HepG2 (cell line): ENCODE results near the gene HSPA5. TPM values are rescaled to one million over a fixed set of nuclear protein-coding genes. Genes with fewer than 3 reads are reported as not detected.
A peak's percentile ranks its signal among the peaks of the same experiment; 100 is the strongest.

Source experiments
- BHLHE40 ChIP-seq: IDR thresholded peaks from 2 replicates; pipeline ENCODE4 v1.6.1; 2011; ENCODE audit warnings: low read length, improper control_type of control experiment
- BRCA1 ChIP-seq: sonication (generic); formaldehyde crosslinking; IDR thresholded peaks from 2 replicates; pipeline ENCODE4 v1.4.0; 2020; ENCODE audit warnings: missing genetic modification reagents
- GABPB1 ChIP-seq: IDR thresholded peaks from 2 replicates; pipeline ENCODE4 v1.6.1; 2016; ENCODE audit warnings: mild to moderate bottlenecking, missing genetic modification reagents, moderate library complexity, missing compliant biosample characterization
- LCORL ChIP-seq, 2 experiments: fragments of 450-650 bp in 1 of 2; sonication (generic) in 1 of 2; formaldehyde crosslinking in 1 of 2; IDR thresholded peaks; 2 replicates each; pipeline versions ENCODE4 v1.5.0 to v1.6.1; 2017 to 2020; ENCODE audit warnings: antibody characterized with exemption in 1 of 2, missing genetic modification reagents in 1 of 2
- RARA ChIP-seq: IDR thresholded peaks from 2 replicates; pipeline ENCODE4 v1.6.1; 2016; ENCODE audit warnings: missing genetic modification reagents, missing compliant biosample characterization
- REXO4 ChIP-seq: sonication (generic); formaldehyde crosslinking; IDR thresholded peaks from 2 replicates; pipeline ENCODE4 v1.8.0; 2022; ENCODE audit warnings: missing genetic modification reagents, mild to moderate bottlenecking, borderline replicate concordance
- ZNF143 ChIP-seq: sonication (generic); formaldehyde crosslinking; IDR thresholded peaks from 2 replicates; pipeline ENCODE4 v1.4.0; 2020; ENCODE audit warnings: missing genetic modification reagents
- ZNF230 ChIP-seq: sonication (generic); formaldehyde crosslinking; IDR thresholded peaks from 2 replicates; pipeline ENCODE4 v1.4.0; 2020; ENCODE audit warnings: mild to moderate bottlenecking, missing genetic modification reagents
- ZNF30 ChIP-seq: sonication (generic); formaldehyde crosslinking; IDR thresholded peaks from 2 replicates; pipeline ENCODE4 v1.5.0; 2020; ENCODE audit warnings: mild to moderate bottlenecking, missing genetic modification reagents
- polyA plus RNA-seq, 8 experiments: library from polyadenylated mRNA; depleted of rRNA in 3 of 8; stranded (reverse) in 7 of 8; unstranded in 1 of 8; fragments of >200 nt; fragmentation: Illumina TruSeq in 4 of 8; extraction: Trizol in 4 of 8; gene quantifications; 2 replicates each; pipeline versions ENCODE4 v1.2.1 to v1.2.3, GENCODE V29; 2011 to 2016; ENCODE audit warnings: low read depth in 4 of 8, missing spikeins in 1 of 8, mixed read lengths in 1 of 8; ENCODE audit not compliant: insufficient read depth in 1 of 8
- total RNA-seq, 5 experiments: library from RNA; depleted of rRNA; stranded (reverse); fragments of >200 nt; fragmentation: Illumina TruSeq; extraction: Trizol; gene quantifications; 2 replicates each; pipeline ENCODE4 v1.2.3, GENCODE V29; 2016; ENCODE audit warnings: low read depth in 1 of 5
- TF ChIP-seq, protein P1 (sequence below), 2 experiments: IDR thresholded peaks; 2 replicates each; pipeline ENCODE4 v1.6.1; 2011 to 2012; ENCODE audit warnings: low read length in 2 of 2, borderline replicate concordance in 1 of 2, low read depth in 1 of 2, mild to moderate bottlenecking in 1 of 2, moderate library complexity in 1 of 2
- TF ChIP-seq, protein P2 (sequence below): sonication (generic); formaldehyde crosslinking; IDR thresholded peaks from 2 replicates; pipeline ENCODE4 v1.4.0; 2020; ENCODE audit warnings: missing genetic modification reagents, mild to moderate bottlenecking, borderline replicate concordance
- TF ChIP-seq, protein P3 (sequence below): sonication (generic); formaldehyde crosslinking; conservative IDR thresholded peaks from 2 replicates; pipeline ENCODE4 v1.8.1; 2023; ENCODE audit warnings: missing genetic modification reagents

Gene HSPA5
- total and polyA plus RNA-seq, 2 of the 13 experiments (the other 11 are each of a cell fraction or from before 2014, with no cell fraction given) = 201 to 206 TPM

DNA sequence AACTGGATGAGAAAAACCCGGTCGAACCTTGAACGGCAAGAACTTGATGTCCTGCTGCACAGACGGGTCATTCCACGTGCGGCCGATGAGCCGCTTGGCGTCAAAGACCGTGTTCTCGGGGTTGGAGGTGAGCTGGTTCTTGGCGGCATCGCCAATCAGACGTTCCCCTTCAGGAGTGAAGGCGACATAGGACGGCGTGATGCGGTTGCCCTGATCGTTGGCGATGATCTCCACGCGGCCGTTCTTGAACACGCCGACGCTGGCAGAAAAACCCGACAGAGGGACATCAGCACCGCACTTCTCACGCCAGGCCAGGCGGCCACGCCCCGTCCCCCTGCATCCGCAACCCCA is 519 bp downstream of the HSPA5 start (continued):
- 0 out of 2 replicates have a peak, but pooled peaks have one; percentile 38 for TF ChIP-seq BRCA1
- TF ChIP-seq REXO4 (CRISPR knock-in tag) = no peak
- TF ChIP-seq LCORL (IDR thresholded peaks at IDR 0.05) = no peak
- 0 out of 2 replicates have a peak, but pooled peaks have one; percentile 61 for TF ChIP-seq LCORL (CRISPR knock-in tag; IDR thresholded peaks at IDR 0.05)
- TF ChIP-seq, protein P1, sequence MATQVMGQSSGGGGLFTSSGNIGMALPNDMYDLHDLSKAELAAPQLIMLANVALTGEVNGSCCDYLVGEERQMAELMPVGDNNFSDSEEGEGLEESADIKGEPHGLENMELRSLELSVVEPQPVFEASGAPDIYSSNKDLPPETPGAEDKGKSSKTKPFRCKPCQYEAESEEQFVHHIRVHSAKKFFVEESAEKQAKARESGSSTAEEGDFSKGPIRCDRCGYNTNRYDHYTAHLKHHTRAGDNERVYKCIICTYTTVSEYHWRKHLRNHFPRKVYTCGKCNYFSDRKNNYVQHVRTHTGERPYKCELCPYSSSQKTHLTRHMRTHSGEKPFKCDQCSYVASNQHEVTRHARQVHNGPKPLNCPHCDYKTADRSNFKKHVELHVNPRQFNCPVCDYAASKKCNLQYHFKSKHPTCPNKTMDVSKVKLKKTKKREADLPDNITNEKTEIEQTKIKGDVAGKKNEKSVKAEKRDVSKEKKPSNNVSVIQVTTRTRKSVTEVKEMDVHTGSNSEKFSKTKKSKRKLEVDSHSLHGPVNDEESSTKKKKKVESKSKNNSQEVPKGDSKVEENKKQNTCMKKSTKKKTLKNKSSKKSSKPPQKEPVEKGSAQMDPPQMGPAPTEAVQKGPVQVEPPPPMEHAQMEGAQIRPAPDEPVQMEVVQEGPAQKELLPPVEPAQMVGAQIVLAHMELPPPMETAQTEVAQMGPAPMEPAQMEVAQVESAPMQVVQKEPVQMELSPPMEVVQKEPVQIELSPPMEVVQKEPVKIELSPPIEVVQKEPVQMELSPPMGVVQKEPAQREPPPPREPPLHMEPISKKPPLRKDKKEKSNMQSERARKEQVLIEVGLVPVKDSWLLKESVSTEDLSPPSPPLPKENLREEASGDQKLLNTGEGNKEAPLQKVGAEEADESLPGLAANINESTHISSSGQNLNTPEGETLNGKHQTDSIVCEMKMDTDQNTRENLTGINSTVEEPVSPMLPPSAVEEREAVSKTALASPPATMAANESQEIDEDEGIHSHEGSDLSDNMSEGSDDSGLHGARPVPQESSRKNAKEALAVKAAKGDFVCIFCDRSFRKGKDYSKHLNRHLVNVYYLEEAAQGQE (IDR thresholded peaks at IDR 0.05; ENCODE audit: borderline replicate concordance in 1 of 2, low read depth in 1 of 2, low read length in 2 of 2) = peak in 1 of 2 experiments; percentile 11; a peak in 1 of 4 replicates
- TF ChIP-seq BHLHE40 = 0 out of 2 replicates have a peak, but pooled peaks have one; percentile 13
- TF ChIP-seq ZNF230 = 0 out of 2 replicates have a peak, but pooled peaks have one; percentile 41
- TF ChIP-seq, protein P2, sequence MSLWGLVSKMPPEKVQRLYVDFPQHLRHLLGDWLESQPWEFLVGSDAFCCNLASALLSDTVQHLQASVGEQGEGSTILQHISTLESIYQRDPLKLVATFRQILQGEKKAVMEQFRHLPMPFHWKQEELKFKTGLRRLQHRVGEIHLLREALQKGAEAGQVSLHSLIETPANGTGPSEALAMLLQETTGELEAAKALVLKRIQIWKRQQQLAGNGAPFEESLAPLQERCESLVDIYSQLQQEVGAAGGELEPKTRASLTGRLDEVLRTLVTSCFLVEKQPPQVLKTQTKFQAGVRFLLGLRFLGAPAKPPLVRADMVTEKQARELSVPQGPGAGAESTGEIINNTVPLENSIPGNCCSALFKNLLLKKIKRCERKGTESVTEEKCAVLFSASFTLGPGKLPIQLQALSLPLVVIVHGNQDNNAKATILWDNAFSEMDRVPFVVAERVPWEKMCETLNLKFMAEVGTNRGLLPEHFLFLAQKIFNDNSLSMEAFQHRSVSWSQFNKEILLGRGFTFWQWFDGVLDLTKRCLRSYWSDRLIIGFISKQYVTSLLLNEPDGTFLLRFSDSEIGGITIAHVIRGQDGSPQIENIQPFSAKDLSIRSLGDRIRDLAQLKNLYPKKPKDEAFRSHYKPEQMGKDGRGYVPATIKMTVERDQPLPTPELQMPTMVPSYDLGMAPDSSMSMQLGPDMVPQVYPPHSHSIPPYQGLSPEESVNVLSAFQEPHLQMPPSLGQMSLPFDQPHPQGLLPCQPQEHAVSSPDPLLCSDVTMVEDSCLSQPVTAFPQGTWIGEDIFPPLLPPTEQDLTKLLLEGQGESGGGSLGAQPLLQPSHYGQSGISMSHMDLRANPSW (CRISPR knock-in tag) = peak; percentile 46; the same call in 1 of the 2 replicates
- 0 out of 2 replicates have a peak, but pooled peaks have one; percentile 82 for TF ChIP-seq ZNF30 (CRISPR knock-in tag)
- TF ChIP-seq GABPB1 (CRISPR knock-in tag) = no peak
- no peak for TF ChIP-seq ZNF143 (CRISPR knock-in tag)
- TF ChIP-seq, protein P3, sequence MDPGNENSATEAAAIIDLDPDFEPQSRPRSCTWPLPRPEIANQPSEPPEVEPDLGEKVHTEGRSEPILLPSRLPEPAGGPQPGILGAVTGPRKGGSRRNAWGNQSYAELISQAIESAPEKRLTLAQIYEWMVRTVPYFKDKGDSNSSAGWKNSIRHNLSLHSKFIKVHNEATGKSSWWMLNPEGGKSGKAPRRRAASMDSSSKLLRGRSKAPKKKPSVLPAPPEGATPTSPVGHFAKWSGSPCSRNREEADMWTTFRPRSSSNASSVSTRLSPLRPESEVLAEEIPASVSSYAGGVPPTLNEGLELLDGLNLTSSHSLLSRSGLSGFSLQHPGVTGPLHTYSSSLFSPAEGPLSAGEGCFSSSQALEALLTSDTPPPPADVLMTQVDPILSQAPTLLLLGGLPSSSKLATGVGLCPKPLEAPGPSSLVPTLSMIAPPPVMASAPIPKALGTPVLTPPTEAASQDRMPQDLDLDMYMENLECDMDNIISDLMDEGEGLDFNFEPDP (CRISPR knock-in tag) = peak; percentile 91; the same call in 1 of the 2 replicates
- no peak for TF ChIP-seq RARA
